GM15510 (cell line): ENCODE measurements around the gene CACNB4.

ENCODE experiments used
- POLR2A ChIP-seq: IDR thresholded peaks from 3 replicates; pipeline ENCODE4 v1.6.1; 2011; ENCODE audit warnings: borderline replicate concordance; ENCODE audit not compliant: insufficient read length; ENCODE audit errors: extremely low read depth

Gene CACNB4

GRCh38 chr2:151983221-151983620 is 115.6 kb downstream of the CACNB4 start:
- TF ChIP-seq POLR2A: no peak

- no peak for TF ChIP-seq POLR2A
These were observed 117.0 kb downstream of the CACNB4 start for GRCh38 chr2:151981886-151982285.

DNA sequence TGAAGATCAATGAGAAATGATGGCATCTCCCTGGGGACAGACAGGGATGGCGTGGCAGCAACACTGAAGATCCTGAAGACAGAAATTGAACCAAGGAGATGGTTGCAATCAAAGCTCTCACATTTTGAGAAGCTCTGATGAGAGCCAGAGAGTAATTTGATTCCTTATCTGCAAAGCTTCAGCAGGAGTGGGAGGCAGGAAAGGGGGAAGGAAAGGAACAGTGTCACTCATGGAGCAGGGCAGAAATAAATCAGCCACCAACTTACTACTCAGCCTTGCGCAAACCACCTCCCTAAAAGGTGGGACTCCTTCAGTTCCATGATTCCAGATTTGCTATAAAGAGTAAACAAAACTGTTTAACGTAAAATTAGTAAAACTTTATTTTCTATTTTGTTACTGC is 119.2 kb downstream of the CACNB4 start:
- TF ChIP-seq POLR2A: no peak

GRCh38 chr2:151978709-151979108 is 120.1 kb downstream of the CACNB4 start:
- no peak for TF ChIP-seq POLR2A

DNA sequence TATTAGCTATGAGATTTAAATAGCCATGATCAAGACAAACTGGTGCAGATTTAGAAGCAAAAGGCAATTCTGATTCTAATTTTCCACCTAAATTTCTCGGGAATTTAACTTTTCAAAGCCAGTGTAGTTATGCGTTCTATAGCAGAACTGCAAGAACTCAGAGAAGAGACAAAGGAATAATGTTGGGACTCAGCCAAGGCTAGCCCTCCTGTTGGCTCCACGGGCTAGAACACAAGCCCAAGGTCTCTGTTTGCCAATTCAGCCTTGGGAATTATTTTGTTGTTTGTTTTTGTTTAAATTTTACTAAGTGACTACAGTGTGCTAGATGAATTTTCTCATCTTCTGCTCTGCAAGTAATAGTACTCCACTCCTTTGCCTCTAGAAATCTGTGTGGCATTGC is 121.2 kb downstream of the CACNB4 start:
- no peak for TF ChIP-seq POLR2A

DNA sequence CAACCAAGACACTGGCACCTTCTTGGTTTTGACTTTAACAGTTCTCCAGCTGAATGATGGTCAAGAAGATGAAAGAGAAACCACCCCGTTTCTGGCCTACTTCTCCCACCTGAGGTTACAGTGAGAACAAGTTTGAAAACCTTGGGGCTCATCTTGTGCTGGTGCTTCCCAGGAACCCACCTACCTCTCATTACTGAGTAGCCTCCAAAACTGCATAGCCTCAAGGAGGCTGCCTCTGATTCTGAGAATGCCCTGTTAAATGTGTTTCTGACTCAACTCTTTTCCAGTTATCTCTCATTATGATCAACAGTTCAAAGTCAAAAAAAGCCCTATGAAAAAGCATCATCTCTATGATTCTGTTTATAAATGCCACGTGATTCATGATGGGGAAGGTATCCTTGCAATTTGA is 121.9 kb downstream of the CACNB4 start:
- no peak for TF ChIP-seq POLR2A

- TF ChIP-seq POLR2A: no peak
These were observed 123.1 kb downstream of the CACNB4 start for GRCh38 chr2:151975460-151976414.

DNA sequence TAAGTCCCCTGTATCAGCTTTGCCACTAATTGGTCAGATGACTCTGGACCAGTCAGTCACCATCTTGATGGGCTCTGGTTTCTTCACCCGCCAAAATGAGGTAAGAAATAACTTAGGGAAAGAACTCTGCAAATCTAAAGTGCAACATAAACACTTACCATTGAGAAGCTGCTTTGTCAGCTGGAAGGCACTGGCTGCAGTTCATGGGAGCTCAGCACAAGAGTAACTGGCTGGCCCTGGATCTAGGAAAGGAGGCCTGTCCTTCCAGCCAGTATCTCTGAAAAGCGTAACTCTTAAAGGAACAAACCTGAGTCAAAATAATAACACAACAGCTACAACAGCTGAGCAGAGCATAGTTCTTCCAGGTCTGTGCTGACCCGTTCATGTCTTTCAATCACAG is 123.9 kb downstream of the CACNB4 start:
- TF ChIP-seq POLR2A: no peak

DNA sequence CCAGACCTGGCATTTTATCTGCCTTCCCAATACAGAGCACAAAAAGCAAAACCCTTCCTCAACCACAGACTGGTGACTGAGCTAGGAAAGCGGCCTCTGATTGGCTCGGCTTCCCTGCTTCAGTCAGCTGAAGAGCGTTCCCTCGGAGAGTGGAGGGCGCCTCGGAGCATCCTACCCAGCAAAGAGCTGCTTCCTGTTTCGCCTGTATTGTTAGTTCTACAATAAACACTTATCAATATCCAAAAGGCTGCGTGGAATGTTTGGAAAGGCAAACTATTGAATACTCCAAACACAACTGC is 125.0 kb downstream of the CACNB4 start:
- TF ChIP-seq POLR2A: no peak

- no peak for TF ChIP-seq POLR2A
These were observed 125.6 kb downstream of the CACNB4 start for GRCh38 chr2:151973013-151973900.

DNA sequence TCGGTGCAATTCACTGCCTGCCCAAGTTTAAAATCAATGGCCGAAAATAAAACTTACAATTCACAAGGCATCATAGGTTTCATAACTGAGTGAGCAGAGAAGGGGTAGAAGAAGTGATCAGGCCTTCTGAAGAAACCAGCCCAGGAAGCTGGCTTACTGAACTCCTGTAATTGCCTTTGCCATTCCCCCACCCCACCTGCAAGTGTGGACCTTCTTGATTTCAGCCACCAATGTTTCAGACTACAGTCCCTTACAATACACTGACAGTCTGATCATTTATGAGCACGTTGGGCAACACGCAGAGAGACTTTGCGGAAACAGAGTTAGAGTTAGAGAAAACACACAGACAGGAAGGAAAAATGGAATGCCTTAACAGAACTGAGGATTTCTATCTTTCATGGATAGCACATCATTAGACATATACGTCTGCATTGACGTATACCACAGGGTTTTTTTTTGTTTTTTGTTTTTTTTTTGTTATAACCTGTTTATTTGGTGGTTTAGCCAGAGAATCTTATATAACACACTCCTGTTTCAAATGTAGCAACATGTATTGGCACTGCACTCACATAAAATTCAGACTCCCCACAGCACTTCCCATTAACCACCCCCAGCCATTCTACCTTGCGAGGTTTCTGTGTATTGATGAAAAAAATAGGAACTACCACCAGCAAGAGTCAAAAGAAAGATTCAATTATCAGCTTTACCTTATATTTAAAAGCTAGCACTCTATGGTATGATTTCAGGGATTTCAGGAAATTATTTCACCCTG is 126.4 kb downstream of the CACNB4 start:
- no peak for TF ChIP-seq POLR2A

DNA sequence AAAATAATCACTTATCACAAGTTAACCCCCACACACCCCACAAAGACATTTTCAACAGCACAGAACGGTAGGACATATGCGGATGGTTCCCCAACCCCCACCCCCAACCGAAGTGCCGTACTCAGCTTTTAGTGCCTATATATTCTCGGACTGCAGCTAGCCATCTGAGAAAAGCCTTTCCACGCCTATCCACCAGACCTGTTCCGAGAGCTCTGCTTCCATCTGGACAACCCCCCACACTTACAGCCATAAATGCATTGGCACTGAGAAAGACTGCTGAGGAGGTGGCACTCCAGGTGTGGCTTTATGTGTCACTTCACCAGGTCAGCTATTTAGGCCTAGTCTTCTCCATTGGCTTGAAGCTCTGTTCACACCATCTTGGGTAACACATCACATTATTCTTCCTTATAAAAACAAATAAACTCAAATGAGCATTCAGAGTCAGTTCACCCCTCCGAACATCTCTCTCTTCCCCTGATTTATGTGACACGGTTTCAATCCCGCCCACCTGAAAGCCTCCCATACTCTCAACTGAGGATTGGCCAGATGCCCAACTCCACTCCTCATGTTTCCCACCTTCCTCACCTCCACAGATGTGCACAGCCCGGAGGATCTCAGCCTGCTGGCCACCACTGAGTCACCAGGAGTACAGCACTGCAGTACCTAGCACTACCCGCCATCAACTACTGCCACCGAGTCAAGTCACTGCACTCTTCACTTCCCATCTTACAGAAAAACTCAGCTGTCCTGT is 127.4 kb downstream of the CACNB4 start:
- no peak for TF ChIP-seq POLR2A

DNA sequence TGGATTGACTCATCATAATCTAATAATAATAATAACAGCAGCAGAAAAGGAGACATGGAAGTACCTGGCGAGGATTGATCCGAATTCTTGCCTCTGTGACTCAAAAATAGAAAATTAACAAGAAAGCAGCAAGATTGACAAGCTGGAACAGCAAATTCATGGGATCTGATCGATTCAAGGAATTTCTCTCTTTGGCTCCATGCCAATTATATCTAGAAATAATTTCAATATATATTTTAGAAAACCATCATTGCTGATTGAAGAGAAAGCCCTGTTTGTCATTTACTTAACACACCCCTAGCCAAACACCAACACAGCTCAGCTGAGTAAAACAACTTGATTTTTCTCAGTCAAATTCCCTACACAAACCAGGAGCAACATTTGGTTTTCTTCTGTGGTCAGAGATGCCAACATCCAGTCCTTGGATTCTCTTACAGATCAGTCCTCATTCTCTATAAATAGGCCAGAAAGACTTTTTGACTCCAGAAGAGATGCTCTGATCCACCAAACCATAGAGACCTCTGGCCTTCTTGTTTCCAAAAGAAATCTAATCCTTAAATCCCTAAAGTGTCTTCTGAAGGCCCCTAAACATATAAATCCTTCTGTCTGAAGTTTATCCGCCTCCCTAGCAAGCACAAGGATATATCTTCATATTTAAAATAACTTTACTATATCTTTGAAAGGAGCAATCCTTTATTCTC is 129.9 kb downstream of the CACNB4 start:
- TF ChIP-seq POLR2A: no peak
